Pulmonary artery endothelial cell (primary cell): ENCODE data around the gene CPNE7. TPM values are rescaled to one million over a fixed set of nuclear protein-coding genes. Genes with fewer than 3 reads are reported as not detected.
"Not testable (repeated sequence)": the region's sequence is repeated elsewhere in the genome, so short reads cannot be mapped to it uniquely, and the experiment has no call there.

Experiments used
- DNase-seq: peaks from one replicate; pipeline ENCODE4 v3.0.0-alpha.2; 2011; ENCODE audit warnings: low read depth, low spot score
- total RNA-seq: library from RNA; depleted of rRNA; stranded (reverse); fragments of >200 nt; gene quantifications from 2 replicates; pipeline ENCODE4 v1.2.3, GENCODE V29; 2014

Gene CPNE7
- total RNA-seq, 1 donor from 2014 or later: 5.7 TPM

- DNase-seq: no peak
Measured at GRCh38 chr16:89565506-89566372, 9.8 kb upstream of the CPNE7 start.

DNA sequence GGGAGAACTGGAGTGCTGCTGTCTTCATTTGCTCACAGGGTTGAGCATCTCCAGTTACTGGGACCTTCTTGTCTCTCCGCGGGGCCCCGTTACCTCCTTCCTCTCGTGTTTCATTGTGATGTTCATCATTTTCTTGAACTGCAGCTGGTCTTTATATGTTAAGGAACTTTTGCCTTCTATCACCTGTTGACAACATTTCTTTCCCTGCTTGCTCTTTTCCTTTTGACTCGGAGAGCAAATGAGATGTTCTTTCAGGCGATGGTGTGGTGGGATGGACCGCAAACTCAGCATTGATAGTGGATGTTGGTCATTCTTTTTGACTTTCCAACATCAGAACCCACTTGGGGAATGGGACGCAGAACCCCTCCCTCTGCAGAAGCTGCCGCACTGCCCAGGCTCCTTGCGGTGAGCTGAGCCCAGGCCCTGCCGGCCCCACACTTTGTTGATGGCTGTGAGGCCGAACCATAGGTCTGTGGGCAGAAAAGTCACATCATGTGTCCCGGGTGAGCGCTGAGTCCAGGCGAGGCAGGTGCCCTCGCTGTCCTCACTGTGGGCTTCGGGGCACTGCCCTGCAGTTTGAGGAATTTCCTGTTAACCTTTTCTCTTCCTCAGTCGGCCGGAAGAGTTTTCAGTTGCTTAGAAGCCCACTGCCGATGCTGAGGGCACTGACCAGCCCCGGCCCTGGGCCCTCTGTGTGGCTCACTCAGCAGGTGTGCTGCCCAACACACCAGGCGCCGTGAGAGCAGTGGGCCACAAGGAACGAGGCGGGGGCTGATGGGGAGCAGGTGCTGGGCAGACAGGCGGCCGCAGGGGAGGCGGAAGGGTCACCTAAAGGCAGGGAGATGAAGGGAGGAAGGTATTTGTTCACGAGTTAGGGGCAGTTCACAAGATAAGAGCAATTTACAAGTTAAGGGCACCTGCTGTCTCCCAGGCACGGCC, 7.6 kb upstream of the CPNE7 start:
- no peak for DNase-seq

DNA sequence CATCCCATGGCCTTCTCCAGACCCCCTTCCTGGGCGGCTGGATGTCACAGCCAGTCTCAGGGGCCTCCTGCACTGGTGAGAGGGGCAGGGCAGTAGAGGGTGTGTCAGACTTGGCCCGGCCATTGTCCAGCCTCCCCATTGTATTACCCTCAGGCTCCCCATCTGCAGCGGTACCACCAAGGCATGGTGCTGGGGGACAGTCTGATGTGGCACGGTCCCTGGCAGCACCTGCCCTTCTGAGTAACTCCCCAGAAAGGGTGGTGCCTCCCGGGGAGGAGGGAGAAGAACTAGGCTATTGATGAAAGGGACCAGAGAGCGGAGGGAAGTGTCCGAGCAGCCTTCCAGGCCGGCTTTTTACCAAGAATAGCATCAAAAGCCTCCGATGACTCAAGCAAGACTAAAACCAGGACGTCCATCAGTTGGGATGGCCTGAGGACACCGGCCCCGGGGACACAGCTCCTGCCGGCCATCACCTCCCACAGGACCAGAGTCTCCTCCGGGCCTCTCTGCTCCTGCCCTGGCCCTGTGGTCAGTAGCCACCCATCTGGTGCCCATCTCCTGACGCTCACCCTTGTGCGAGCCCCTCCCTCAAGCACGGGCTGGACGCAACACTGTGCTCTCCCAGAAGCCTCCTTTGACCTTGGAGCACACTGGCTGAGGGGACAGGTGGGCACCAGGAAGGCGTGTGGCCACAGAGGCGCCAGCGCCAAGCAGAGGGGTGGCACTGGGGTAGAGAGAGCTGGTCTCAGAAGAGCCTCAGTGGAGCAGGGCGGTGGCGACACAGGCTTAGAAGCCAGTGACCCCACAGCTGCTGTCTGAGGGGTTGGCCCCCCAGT, 5.8 kb upstream of the CPNE7 start:
- DNase-seq: no peak

DNA sequence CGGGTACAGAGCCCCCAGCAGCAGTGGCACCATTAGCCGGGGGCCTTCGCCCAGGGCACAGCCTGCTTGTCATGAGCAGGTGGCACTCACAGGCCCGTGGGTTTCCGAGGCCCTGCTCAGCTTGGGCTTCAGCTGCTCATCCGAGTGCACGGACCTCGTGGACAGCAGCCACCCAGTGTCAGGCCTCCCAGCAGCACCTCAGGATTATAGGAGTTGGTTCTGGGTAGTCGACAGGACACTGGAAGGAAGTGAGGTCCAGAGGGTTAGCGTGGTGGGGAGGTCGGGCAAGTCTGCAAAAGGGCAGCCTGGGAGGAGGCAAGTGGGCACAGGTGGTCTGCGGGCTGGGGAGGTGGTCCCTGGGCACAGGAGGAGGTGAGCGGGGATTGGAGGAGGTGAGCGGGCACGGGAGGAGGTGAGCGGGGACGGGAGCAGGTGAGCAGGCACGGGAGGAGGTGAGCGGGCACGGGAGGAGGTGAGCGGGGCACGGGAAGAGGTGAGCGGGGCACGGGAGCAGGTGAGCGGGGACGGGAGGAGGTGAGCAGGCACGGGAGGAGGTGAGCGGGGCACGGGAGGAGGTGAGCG, 5.1 kb upstream of the CPNE7 start:
- DNase-seq: no peak

GRCh38 chr16:89570983-89571598, 4.5 kb upstream of the CPNE7 start:
- DNase-seq: not testable (repeated sequence)

- DNase-seq: no peak
Measured at GRCh38 chr16:89571636-89572035, 3.9 kb upstream of the CPNE7 start.

GRCh38 chr16:89572073-89572484, 3.5 kb upstream of the CPNE7 start:
- DNase-seq: no peak

- no peak for DNase-seq
Measured at GRCh38 chr16:89572485-89573205, 2.9 kb upstream of the CPNE7 start.

DNA sequence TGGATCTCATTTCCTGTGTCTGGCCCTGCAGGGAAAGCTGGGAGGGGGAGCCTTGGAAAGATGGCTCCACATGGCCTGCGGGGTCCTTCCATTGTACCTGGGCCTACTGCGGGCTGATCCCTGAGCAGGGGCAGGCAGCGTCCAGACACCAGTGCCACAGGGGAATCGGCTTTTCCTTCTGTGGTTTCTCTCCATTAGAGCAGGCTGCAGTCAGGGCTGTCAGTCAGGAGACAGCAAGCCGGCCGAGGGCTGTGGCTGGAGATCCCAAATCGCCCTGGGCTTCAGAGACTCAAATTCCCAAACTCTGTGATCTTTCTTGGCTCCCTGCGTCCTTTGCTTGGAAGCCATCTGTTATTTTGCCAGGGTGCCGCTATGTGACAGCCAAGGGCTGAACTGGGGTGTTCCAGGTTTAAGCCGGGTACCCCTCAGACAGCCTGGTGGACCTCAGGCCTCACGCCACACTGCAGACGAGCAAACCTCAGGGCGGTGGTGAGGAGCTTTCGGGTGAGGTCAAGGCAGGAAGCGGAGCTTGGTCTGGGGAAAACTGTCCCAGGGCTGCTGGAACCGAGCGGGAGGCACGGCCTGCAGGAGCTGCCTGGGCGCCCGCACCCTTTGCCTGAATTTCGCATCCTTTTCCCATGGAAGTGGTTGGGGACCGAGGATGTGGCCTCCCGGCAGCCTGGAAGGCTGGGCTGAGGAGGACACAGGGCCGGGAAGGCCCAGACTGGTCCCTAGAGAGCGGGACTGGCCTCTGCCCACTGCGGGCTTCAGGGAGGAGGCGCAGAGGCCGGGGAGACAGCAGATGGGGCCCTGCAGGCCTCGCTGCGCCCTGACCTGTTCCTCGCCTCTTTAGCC, 1.5 kb upstream of the CPNE7 start:
- no peak for DNase-seq

GRCh38 chr16:89574681-89575246, 794 bp upstream of the CPNE7 start:
- no peak for DNase-seq

DNA sequence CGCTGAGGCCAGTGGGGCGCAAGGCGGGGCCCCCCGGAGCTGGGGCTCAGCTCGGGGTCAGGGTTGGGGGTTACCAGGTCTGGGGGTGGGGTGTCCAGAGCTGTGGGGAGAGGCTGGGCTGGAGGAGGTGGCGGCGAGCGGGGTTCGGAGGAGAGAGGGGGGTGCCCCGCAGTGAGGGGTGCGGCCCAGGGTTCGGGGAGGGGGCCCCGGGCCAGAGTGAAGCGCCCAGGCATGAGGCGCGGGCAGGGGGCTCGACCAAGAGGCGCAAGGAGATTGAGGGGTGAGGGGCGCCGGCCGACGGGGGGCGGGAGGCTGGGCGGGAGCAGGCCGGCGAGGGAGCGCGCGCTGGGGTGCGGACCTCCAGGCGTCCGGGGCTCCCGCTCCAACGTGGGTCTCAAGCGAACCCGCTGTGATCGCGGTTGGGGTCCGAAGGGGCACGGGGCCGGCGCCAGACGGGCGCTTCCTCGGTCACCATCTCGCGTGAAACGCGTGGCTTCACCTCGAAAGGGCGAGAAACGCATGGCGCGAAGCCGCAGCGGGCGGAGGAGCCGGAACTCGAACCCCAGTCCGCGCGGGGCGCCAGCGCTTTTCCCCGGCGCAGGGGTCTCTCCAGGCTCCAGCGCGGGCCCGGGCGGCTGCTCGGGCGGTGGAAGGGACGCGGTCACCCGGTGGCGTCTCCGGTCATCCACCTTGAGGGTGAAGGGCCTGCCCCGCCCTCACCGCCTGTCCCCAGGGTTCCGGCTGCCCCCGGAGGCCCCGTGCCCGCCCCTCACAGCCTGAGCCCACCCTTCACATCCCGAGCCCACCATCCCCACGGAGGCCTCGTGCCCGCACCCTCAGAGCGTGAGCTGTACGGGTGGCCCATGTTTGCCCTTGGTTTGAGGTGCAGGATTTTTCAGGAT, 846 bp downstream of the CPNE7 start:
- no peak for DNase-seq

DNA sequence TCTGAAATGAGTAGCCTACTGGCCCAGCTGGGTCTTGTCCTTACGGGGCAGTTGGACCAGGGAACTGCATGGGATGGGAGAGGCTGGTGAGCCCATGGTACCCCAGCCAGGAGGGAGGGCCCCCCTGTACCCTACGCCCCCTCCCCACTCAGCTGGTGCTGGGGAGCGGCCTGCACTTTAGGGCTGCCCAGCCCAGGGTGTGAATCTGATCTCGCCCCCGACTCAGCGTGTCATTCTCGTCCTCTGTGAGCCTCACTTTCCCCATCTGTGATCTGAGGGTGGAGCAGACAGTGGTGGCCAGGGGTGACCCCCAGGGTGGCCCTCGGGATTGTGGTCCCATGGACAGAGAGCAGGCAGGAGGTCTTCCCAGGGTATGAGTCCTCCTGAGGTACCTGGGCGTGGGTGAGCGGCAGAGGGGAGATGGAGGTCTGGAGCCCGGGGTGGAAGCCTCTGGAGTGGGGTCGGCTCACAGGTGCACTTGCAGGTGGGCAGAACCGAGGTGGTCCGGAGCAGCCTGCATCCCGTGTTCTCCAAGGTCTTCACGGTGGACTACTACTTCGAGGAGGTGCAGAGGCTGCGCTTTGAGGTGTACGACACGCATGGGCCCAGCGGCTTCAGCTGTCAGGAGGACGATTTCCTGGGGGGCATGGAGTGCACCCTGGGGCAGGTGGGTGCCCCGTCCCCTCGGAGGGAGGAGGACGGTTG, 1.6 kb downstream of the CPNE7 start:
- DNase-seq: no peak

GRCh38 chr16:89579351-89579750, 3.8 kb downstream of the CPNE7 start:
- DNase-seq: no peak

- peak; percentile 66 for DNase-seq
Measured at GRCh38 chr16:89581045-89581695, 5.6 kb downstream of the CPNE7 start.

- peak; percentile 66 for DNase-seq
Measured at GRCh38 chr16:89581861-89582563, 6.5 kb downstream of the CPNE7 start.
